GM19239 (cell line): ENCODE measurements around the gene RIT1.

ENCODE experiments used
- DNase-seq: peaks from one replicate; pipeline ENCODE4 v3.0.0; 2011; ENCODE audit warnings: low spot score; ENCODE audit not compliant: insufficient read length
- FAIRE-seq: peaks from 2 replicates; lab custom pipeline; 2011; peaks lifted over from hg19 to GRCh38; lab: Jason Lieb, UNC

Gene RIT1

GRCh38 chr1:155911156-155912055 lies at the start of gene RIT1:
TSS of gene RIT1 (minus strand) at chr1:155911349. CDS start at chr1:155910761, 588 bp downstream.
- FAIRE-seq: peak; percentile 95
- DNase-seq: peak; percentile 70

GRCh38 chr1:155960081-155960745 lies 49.1 kb upstream of the RIT1 start:
- FAIRE-seq (no peak), DNase-seq (no peak)

GRCh38 chr1:155957411-155957915 lies 46.3 kb upstream of the RIT1 start:
- FAIRE-seq (no peak), DNase-seq (no peak)

GRCh38 chr1:155954645-155955044 lies 43.5 kb upstream of the RIT1 start:
- no peak for FAIRE-seq
- no peak for DNase-seq

GRCh38 chr1:155952505-155952890 lies 41.3 kb upstream of the RIT1 start:
- DNase-seq (no peak), FAIRE-seq (no peak)

GRCh38 chr1:155951753-155952504 lies 40.8 kb upstream of the RIT1 start:
- FAIRE-seq: no peak
- DNase-seq: no peak

GRCh38 chr1:155950829-155951228 lies 39.7 kb upstream of the RIT1 start:
- no peak for DNase-seq
- FAIRE-seq: no peak

GRCh38 chr1:155947741-155948140 lies 36.6 kb upstream of the RIT1 start:
- FAIRE-seq: no peak

GRCh38 chr1:155947292-155947691 lies 36.1 kb upstream of the RIT1 start:
- no peak for FAIRE-seq
- DNase-seq: no peak

More at GRCh38 chr1:155947741-155948140, 36.6 kb upstream of the RIT1 start:
- no peak for DNase-seq

GRCh38 chr1:155946633-155947219 lies 35.6 kb upstream of the RIT1 start:
- FAIRE-seq (no peak), DNase-seq (no peak)

GRCh38 chr1:155944444-155944799 lies 33.3 kb upstream of the RIT1 start:
- FAIRE-seq (no peak), DNase-seq (no peak)

- DNase-seq: no peak
- FAIRE-seq: no peak
These were observed 31.5 kb upstream of the RIT1 start for GRCh38 chr1:155942578-155943141.

GRCh38 chr1:155941845-155942531 lies 30.8 kb upstream of the RIT1 start:
- DNase-seq (no peak), FAIRE-seq (no peak)

GRCh38 chr1:155940993-155941844 lies 30.1 kb upstream of the RIT1 start, which contains the start of gene RXFP4:
TSS of gene RXFP4 (plus strand) at chr1:155941638. CDS start at chr1:155941710, 72 bp downstream.
- FAIRE-seq: no peak
- no peak for DNase-seq

- FAIRE-seq (no peak), DNase-seq (no peak)
These were observed 29.4 kb upstream of the RIT1 start for GRCh38 chr1:155940482-155940992.

GRCh38 chr1:155938220-155938627 lies 27.1 kb upstream of the RIT1 start:
- DNase-seq (peak; percentile 36), FAIRE-seq (peak; percentile 89)

- no peak for FAIRE-seq
These were observed 23.9 kb upstream of the RIT1 start for GRCh38 chr1:155934936-155935590.

More at GRCh38 chr1:155934936-155935590, 23.9 kb upstream of the RIT1 start:
- no peak for DNase-seq
